Measurements from ENCODE around the gene OR51F2.

DNA sequence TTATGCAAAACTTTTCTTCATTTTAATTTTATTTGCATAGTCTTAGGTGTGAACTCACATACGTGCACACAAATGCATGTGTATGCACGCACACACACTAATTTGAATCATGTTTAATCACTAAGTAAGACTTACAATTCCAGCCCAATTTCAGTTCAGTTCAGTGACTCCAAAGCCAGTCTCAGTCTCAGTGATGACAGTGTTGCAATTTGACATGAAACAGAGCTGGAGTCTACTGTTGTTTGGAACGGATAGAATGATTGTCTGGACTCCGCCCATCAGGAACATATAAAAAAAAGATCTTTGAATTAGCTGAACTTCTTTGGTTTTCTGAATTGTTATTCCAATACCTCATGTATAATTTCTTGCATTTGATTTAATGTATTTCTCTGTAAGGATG is 42.8 kb downstream of the OR51F2 start:
- TF ChIP-seq, protein P1, sequence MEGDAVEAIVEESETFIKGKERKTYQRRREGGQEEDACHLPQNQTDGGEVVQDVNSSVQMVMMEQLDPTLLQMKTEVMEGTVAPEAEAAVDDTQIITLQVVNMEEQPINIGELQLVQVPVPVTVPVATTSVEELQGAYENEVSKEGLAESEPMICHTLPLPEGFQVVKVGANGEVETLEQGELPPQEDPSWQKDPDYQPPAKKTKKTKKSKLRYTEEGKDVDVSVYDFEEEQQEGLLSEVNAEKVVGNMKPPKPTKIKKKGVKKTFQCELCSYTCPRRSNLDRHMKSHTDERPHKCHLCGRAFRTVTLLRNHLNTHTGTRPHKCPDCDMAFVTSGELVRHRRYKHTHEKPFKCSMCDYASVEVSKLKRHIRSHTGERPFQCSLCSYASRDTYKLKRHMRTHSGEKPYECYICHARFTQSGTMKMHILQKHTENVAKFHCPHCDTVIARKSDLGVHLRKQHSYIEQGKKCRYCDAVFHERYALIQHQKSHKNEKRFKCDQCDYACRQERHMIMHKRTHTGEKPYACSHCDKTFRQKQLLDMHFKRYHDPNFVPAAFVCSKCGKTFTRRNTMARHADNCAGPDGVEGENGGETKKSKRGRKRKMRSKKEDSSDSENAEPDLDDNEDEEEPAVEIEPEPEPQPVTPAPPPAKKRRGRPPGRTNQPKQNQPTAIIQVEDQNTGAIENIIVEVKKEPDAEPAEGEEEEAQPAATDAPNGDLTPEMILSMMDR (conservative IDR thresholded peaks at IDR 0.05; ENCODE audit: low read depth in 2 of 2): no peak
- TF ChIP-seq POLR2AphosphoS5 (IDR thresholded peaks at IDR 0.05; ENCODE audit: low read depth) (no peak), EZH2 (IDR thresholded peaks at IDR 0.05; ENCODE audit: low read depth, unreplicated experiment) (no peak), CREB1 (CRISPR knock-in tag; IDR thresholded peaks at IDR 0.05; ENCODE audit: low read depth) (no peak), JUNB (IDR thresholded peaks at IDR 0.05; ENCODE audit: unreplicated experiment) (no peak), ZNF331 (CRISPR knock-in tag; IDR thresholded peaks at IDR 0.05; ENCODE audit: low read depth) (no peak), EZH2phosphoT487 (IDR thresholded peaks at IDR 0.05; ENCODE audit: unreplicated experiment) (no peak), ZNF114 (CRISPR knock-in tag; IDR thresholded peaks at IDR 0.05) (no peak), STAT1 (IDR thresholded peaks at IDR 0.05; ENCODE audit: unreplicated experiment) (no peak), NANOG (IDR thresholded peaks at IDR 0.05; ENCODE audit: borderline replicate concordance) (no peak)
- TF ChIP-seq, protein P2, sequence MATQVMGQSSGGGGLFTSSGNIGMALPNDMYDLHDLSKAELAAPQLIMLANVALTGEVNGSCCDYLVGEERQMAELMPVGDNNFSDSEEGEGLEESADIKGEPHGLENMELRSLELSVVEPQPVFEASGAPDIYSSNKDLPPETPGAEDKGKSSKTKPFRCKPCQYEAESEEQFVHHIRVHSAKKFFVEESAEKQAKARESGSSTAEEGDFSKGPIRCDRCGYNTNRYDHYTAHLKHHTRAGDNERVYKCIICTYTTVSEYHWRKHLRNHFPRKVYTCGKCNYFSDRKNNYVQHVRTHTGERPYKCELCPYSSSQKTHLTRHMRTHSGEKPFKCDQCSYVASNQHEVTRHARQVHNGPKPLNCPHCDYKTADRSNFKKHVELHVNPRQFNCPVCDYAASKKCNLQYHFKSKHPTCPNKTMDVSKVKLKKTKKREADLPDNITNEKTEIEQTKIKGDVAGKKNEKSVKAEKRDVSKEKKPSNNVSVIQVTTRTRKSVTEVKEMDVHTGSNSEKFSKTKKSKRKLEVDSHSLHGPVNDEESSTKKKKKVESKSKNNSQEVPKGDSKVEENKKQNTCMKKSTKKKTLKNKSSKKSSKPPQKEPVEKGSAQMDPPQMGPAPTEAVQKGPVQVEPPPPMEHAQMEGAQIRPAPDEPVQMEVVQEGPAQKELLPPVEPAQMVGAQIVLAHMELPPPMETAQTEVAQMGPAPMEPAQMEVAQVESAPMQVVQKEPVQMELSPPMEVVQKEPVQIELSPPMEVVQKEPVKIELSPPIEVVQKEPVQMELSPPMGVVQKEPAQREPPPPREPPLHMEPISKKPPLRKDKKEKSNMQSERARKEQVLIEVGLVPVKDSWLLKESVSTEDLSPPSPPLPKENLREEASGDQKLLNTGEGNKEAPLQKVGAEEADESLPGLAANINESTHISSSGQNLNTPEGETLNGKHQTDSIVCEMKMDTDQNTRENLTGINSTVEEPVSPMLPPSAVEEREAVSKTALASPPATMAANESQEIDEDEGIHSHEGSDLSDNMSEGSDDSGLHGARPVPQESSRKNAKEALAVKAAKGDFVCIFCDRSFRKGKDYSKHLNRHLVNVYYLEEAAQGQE (IDR thresholded peaks at IDR 0.05; ENCODE audit: unreplicated experiment): no peak
- TF ChIP-seq, protein P3, sequence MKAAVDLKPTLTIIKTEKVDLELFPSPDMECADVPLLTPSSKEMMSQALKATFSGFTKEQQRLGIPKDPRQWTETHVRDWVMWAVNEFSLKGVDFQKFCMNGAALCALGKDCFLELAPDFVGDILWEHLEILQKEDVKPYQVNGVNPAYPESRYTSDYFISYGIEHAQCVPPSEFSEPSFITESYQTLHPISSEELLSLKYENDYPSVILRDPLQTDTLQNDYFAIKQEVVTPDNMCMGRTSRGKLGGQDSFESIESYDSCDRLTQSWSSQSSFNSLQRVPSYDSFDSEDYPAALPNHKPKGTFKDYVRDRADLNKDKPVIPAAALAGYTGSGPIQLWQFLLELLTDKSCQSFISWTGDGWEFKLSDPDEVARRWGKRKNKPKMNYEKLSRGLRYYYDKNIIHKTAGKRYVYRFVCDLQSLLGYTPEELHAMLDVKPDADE (IDR thresholded peaks at IDR 0.05): no peak
- TF ChIP-seq, protein P4, sequence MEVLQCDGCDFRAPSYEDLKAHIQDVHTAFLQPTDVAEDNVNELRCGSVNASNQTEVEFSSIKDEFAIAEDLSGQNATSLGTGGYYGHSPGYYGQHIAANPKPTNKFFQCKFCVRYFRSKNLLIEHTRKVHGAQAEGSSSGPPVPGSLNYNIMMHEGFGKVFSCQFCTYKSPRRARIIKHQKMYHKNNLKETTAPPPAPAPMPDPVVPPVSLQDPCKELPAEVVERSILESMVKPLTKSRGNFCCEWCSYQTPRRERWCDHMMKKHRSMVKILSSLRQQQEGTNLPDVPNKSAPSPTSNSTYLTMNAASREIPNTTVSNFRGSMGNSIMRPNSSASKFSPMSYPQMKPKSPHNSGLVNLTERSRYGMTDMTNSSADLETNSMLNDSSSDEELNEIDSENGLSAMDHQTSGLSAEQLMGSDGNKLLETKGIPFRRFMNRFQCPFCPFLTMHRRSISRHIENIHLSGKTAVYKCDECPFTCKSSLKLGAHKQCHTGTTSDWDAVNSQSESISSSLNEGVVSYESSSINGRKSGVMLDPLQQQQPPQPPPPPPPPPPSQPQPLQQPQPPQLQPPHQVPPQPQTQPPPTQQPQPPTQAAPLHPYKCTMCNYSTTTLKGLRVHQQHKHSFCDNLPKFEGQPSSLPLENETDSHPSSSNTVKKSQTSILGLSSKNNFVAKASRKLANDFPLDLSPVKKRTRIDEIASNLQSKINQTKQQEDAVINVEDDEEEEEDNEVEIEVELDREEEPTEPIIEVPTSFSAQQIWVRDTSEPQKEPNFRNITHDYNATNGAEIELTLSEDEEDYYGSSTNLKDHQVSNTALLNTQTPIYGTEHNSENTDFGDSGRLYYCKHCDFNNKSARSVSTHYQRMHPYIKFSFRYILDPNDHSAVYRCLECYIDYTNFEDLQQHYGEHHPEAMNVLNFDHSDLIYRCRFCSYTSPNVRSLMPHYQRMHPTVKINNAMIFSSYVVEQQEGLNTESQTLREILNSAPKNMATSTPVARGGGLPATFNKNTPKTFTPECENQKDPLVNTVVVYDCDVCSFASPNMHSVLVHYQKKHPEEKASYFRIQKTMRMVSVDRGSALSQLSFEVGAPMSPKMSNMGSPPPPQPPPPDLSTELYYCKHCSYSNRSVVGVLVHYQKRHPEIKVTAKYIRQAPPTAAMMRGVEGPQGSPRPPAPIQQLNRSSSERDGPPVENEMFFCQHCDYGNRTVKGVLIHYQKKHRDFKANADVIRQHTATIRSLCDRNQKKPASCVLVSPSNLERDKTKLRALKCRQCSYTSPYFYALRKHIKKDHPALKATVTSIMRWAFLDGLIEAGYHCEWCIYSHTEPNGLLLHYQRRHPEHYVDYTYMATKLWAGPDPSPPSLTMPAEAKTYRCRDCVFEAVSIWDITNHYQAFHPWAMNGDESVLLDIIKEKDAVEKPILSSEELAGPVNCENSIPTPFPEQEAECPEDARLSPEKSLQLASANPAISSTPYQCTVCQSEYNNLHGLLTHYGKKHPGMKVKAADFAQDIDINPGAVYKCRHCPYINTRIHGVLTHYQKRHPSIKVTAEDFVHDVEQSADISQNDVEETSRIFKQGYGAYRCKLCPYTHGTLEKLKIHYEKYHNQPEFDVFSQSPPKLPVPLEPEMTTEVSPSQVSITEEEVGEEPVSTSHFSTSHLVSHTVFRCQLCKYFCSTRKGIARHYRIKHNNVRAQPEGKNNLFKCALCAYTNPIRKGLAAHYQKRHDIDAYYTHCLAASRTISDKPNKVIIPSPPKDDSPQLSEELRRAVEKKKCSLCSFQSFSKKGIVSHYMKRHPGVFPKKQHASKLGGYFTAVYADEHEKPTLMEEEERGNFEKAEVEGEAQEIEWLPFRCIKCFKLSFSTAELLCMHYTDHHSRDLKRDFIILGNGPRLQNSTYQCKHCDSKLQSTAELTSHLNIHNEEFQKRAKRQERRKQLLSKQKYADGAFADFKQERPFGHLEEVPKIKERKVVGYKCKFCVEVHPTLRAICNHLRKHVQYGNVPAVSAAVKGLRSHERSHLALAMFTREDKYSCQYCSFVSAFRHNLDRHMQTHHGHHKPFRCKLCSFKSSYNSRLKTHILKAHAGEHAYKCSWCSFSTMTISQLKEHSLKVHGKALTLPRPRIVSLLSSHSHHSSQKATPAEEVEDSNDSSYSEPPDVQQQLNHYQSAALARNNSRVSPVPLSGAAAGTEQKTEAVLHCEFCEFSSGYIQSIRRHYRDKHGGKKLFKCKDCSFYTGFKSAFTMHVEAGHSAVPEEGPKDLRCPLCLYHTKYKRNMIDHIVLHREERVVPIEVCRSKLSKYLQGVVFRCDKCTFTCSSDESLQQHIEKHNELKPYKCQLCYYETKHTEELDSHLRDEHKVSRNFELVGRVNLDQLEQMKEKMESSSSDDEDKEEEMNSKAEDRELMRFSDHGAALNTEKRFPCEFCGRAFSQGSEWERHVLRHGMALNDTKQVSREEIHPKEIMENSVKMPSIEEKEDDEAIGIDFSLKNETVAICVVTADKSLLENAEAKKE (CRISPR knock-in tag; IDR thresholded peaks at IDR 0.05): no peak

Measured in GM23338 (cell line).